AG20443 (cell line): ENCODE data around the gene EPB41L2.
A peak's percentile ranks its signal among the peaks of the same experiment; 100 is the strongest.

Experiments used
- DNase-seq: peaks from one replicate; pipeline ENCODE4 v3.0.0; 2012; ENCODE audit warnings: low spot score, mixed read lengths

Gene EPB41L2

GRCh38 chr6:130975325-130975724 is 87.7 kb downstream of the EPB41L2 start:
- DNase-seq = no peak

- DNase-seq = no peak
Observed at GRCh38 chr6:130973521-130974277, 89.3 kb downstream of the EPB41L2 start.

- DNase-seq = no peak
Observed at GRCh38 chr6:130971504-130971903, 91.5 kb downstream of the EPB41L2 start.

- no peak for DNase-seq
Observed at GRCh38 chr6:130970839-130971410, 92.1 kb downstream of the EPB41L2 start.

GRCh38 chr6:130969791-130970491 is 93.1 kb downstream of the EPB41L2 start:
- DNase-seq = peak; percentile 69

GRCh38 chr6:130969166-130969565 is 93.9 kb downstream of the EPB41L2 start:
- DNase-seq = no peak

- peak; percentile 16 for DNase-seq
Observed at GRCh38 chr6:130968476-130968875, 94.6 kb downstream of the EPB41L2 start.

GRCh38 chr6:130967502-130968445 is 95.3 kb downstream of the EPB41L2 start:
- no peak for DNase-seq

GRCh38 chr6:130966344-130966980 is 96.6 kb downstream of the EPB41L2 start:
- DNase-seq = no peak

- DNase-seq = peak; percentile 78
Observed at GRCh38 chr6:130965656-130966055, 97.4 kb downstream of the EPB41L2 start.

- no peak for DNase-seq
Observed at GRCh38 chr6:130964808-130965604, 98.0 kb downstream of the EPB41L2 start.

- DNase-seq = no peak
Observed at GRCh38 chr6:130964289-130964688, 98.8 kb downstream of the EPB41L2 start.

- no peak for DNase-seq
Observed at GRCh38 chr6:130962966-130963365, 100.1 kb downstream of the EPB41L2 start.

GRCh38 chr6:130961148-130961547 is 101.9 kb downstream of the EPB41L2 start:
- no peak for DNase-seq

- no peak for DNase-seq
Observed at GRCh38 chr6:130959951-130960350, 103.1 kb downstream of the EPB41L2 start.

GRCh38 chr6:130958468-130958867 is 104.6 kb downstream of the EPB41L2 start:
- no peak for DNase-seq

GRCh38 chr6:130955755-130956154 is 107.3 kb downstream of the EPB41L2 start:
- DNase-seq = no peak

GRCh38 chr6:130949553-130949952 is 113.5 kb downstream of the EPB41L2 start:
- DNase-seq = no peak

GRCh38 chr6:130947464-130947863 is 115.6 kb downstream of the EPB41L2 start:
- DNase-seq = no peak

- DNase-seq = no peak
Observed at GRCh38 chr6:130946076-130946475, 117.0 kb downstream of the EPB41L2 start.
